HepG2 (cell line): ENCODE data around the gene CCDC80. TPM values are rescaled to one million over a fixed set of nuclear protein-coding genes. Genes with fewer than 3 reads are reported as not detected.

Experiments used
- CC2D1A ChIP-seq: sonication (generic); formaldehyde crosslinking; IDR thresholded peaks from 2 replicates; pipeline ENCODE4 v1.8.1; 2023; ENCODE audit warnings: mild to moderate bottlenecking, missing genetic modification reagents
- DBP ChIP-seq: sonication (generic); formaldehyde crosslinking; IDR thresholded peaks from 2 replicates; pipeline ENCODE4 v1.4.0; 2020; ENCODE audit warnings: missing genetic modification reagents; ENCODE audit errors: not compliant biosample characterization
- MAX ChIP-seq: IDR thresholded peaks from 2 replicates; pipeline ENCODE4 v1.6.1; 2012; ENCODE audit warnings: inconsistent platforms
- PATZ1 ChIP-seq: sonication (generic); formaldehyde crosslinking; IDR thresholded peaks from 2 replicates; pipeline ENCODE4 v1.4.0; 2020; ENCODE audit warnings: missing genetic modification reagents
- TFDP2 ChIP-seq: sonication (generic); formaldehyde crosslinking; IDR thresholded peaks from 2 replicates; pipeline ENCODE4 v1.4.0; 2020; ENCODE audit warnings: missing genetic modification reagents
- THAP8 ChIP-seq: sonication (generic); formaldehyde crosslinking; IDR thresholded peaks from 2 replicates; pipeline ENCODE4 v1.5.1; 2020; ENCODE audit warnings: missing genetic modification reagents, mild to moderate bottlenecking, borderline replicate concordance
- ZBTB33 ChIP-seq: sonication (generic); formaldehyde crosslinking; IDR thresholded peaks from 2 replicates; pipeline ENCODE4 v1.4.0; 2020; ENCODE audit warnings: missing genetic modification reagents
- ZBTB34 ChIP-seq: sonication (generic); formaldehyde crosslinking; IDR thresholded peaks from 2 replicates; pipeline ENCODE4 v1.8.0; 2022; ENCODE audit warnings: mild to moderate bottlenecking, missing genetic modification reagents
- ZBTB4 ChIP-seq: sonication (generic); formaldehyde crosslinking; IDR thresholded peaks from 2 replicates; pipeline ENCODE4 v1.4.0; 2020; ENCODE audit warnings: missing genetic modification reagents, mild to moderate bottlenecking, borderline replicate concordance
- ZNF670 ChIP-seq: sonication (generic); formaldehyde crosslinking; IDR thresholded peaks from 2 replicates; pipeline ENCODE4 v1.8.0; 2022; ENCODE audit warnings: mild to moderate bottlenecking, missing genetic modification reagents, borderline replicate concordance
- ZNF768 ChIP-seq: sonication (generic); formaldehyde crosslinking; IDR thresholded peaks from 2 replicates; pipeline ENCODE4 v1.4.0; 2020; ENCODE audit warnings: missing genetic modification reagents
- polyA plus RNA-seq, 8 experiments: library from polyadenylated mRNA; depleted of rRNA in 3 of 8; stranded (reverse) in 7 of 8; unstranded in 1 of 8; fragments of >200 nt; fragmentation: Illumina TruSeq in 4 of 8; extraction: Trizol in 4 of 8; gene quantifications; 2 replicates each; pipeline versions ENCODE4 v1.2.1 to v1.2.3, GENCODE V29; 2011 to 2016; ENCODE audit warnings: low read depth in 4 of 8, missing spikeins in 1 of 8, mixed read lengths in 1 of 8; ENCODE audit not compliant: insufficient read depth in 1 of 8
- total RNA-seq, 5 experiments: library from RNA; depleted of rRNA; stranded (reverse); fragments of >200 nt; fragmentation: Illumina TruSeq; extraction: Trizol; gene quantifications; 2 replicates each; pipeline ENCODE4 v1.2.3, GENCODE V29; 2016; ENCODE audit warnings: low read depth in 1 of 5

The CCDC80 gene
- total and polyA plus RNA-seq, 2 of the 13 experiments (the other 11 are each of a cell fraction or from before 2014, with no cell fraction given) = not detected

- peak; percentile 73; the same call in 1 of the 2 replicates for TF ChIP-seq TFDP2 (CRISPR knock-in tag)
- no peak for TF ChIP-seq DBP (CRISPR knock-in tag)
- peak; percentile 100 for TF ChIP-seq THAP8 (CRISPR knock-in tag)
- peak; percentile 41; the same call in 1 of the 2 replicates for TF ChIP-seq ZBTB34 (CRISPR knock-in tag)
- peak; percentile 58 for TF ChIP-seq ZNF768 (CRISPR knock-in tag)
- TF ChIP-seq PATZ1 (CRISPR knock-in tag) = peak; percentile 94
- 0 out of 2 replicates have a peak, but pooled peaks have one; percentile 33 for TF ChIP-seq CC2D1A (CRISPR knock-in tag)
- TF ChIP-seq MAX = peak; percentile 88
- no peak for TF ChIP-seq ZBTB33 (CRISPR knock-in tag)
- TF ChIP-seq ZBTB4 = no peak
- peak; percentile 80; the same call in 1 of the 2 replicates for TF ChIP-seq ZNF670 (CRISPR knock-in tag)
These were observed 79.0 kb downstream of the CCDC80 start, which contains the start of the genes ATG3 and SLC35A5 (continued) for GRCh38 chr3:112561734-112562529.
